NAMALWA (cell line): ENCODE measurements around the gene MRTFB.

Experiments used
- DNase-seq: peaks from one replicate; pipeline ENCODE4 v3.0.0-alpha.2; 2015; ENCODE audit warnings: low spot score

Gene MRTFB

GRCh38 chr16:14063618-14064581 lies 7.2 kb upstream of the MRTFB start:
- no peak for DNase-seq

DNA sequence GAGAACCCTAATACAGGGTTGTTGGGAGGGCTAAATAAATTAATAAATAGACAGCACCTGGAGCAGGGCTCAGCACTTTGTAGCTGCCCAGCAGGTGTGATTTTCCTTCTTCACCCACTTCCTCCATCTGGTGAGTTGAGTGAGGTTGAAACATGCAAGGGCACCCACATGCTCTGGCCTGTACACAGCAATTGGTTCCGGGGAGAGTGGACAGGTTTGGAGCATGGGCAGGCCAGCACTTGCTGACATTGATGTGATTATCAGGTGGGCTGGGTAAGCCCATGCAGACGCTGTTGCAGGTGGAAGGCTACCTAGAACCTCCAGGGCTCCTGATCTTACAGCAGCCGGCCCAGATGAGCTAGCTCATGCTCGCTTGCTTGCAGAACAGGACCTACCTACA lies 1.3 kb upstream of the MRTFB start:
- no peak for DNase-seq

- DNase-seq: no peak
Measured at GRCh38 chr16:14070555-14070876, 603 bp upstream of the MRTFB start.

DNA sequence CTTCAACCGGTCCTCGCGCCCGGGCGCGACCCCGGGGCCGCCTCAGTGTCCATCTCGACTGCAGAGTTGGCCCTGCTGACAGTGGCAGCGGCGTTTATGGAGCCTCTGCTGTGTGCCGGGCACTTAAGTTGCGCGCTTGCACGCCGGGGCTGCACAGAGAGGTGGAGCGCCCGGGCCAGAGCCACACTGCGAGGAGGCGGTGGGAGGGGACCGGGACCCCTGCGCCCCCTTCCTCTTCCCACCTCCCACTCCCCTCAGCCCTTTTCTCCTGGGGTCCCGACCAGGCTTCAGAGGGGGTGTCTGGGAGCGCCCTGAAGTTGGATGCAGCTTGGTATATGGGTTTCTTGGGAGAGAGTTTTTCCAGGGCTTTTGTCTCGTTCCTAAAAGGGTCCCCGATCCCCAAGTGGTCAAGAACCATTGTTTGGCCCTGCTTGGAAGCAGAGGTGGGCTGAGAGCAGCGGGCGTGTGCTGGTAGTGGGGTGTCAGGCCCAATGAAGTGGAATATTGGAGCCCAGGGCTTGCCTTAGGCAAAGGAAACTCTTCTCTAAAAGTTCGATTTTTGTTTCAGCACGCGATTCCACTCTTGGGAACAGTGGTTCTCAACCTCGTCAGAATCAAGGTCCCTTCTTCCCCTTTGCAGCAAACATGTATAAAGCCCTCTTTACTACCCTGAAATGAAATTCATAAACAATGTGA lies 605 bp downstream of the MRTFB start:
- no peak for DNase-seq

- DNase-seq: no peak
Measured at GRCh38 chr16:14072360-14072759, 1.2 kb downstream of the MRTFB start.

DNA sequence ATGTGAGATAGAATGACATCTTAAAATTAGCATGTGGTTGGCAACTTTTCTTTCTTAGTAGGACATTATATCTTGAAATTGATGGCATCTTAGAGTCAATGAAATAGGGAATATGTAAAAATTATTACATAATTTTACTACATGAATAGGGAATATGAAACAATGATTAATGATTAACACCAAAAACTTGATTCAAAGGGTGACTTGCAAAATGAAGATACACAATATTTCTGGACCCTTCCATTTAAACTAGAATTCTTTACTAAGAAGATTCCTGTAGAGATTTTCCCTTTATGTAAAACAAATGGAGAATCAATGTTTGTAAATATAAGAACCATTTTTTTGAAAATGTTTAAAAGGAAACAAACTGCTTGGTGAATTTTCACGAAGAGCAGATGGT lies 3.4 kb downstream of the MRTFB start:
- DNase-seq: no peak

- no peak for DNase-seq
Measured at GRCh38 chr16:14077918-14078317, 6.8 kb downstream of the MRTFB start.

- DNase-seq: no peak
Measured at GRCh38 chr16:14086477-14086876, 15.4 kb downstream of the MRTFB start.

GRCh38 chr16:14087181-14087580 lies 16.1 kb downstream of the MRTFB start:
- no peak for DNase-seq

DNA sequence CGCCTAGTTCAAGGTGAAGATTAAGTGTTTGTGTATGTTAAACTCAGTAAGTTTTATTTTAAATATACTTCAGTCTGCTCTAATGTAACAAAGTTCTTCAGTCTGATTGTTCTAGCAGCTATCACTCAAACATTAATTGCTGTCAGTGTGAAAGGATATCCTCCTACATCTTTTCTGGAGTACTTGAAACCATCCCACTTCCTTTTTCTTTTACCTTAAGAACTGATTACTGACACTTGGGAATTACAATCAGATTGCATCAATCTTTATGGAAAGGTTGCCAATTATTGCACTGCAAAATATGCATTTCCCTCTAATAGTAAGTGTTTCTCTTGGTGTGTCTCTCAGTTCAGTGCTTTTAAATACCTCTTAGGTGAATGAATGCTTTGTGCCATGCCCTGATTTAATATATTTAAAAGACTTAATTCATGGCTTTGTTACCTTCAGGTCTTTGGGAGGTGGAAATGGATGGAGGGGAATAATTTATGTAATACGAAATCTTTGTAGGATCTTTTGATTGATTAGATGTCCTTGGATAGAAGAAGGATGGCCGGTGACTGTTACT lies 16.6 kb downstream of the MRTFB start:
- no peak for DNase-seq

DNA sequence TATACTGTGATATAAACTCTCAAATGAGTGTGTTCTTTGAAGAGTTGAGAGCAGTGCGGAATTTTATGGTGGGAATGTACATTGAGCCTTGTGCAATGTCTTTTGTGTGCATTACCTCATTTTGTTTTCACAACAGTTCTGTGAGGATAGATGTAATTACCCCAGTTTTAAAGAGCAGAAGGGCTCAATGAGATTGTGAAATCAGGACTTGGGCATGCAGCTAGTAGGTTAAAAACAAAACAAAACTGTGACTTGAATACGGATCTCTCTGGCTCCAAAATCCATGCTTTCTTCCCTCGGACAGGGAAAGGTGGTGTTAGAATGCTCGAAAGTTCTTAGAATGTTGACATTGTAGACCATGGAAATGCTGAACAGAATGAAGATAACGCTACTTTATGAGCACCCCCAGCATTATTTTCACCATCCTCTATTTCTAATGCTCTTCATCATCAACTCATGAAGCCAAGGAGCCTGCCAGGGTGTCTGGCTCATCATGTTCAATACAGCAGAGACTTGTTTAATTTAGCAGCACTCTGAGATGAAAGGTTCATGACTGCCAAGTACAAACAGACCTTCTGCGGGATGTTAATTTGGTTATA lies 17.1 kb downstream of the MRTFB start:
- no peak for DNase-seq

DNA sequence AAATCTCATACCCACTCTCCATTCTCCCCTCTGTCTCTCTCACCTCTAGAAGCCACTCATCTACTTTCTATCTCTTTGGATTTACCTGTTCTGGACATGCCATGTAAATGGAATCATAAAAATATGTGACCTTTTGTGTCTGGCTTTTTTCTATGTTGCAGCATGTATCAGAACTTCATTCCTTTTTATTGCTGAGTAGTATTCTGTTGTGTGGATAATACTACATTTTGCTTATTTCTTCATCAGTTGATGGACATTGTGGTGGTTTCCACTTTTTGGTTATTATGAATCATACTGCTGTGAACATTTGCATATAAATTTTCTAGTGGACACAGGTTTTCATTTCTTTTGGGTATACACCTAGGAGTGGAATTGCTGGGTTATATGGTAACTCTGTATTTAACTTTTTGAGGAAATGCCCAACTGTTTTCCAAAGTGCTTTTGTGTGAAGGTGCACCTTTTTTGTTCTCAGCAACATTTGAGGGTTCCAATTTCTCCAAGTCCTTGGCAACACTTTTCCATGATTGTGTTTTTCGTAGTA lies 18.2 kb downstream of the MRTFB start:
- no peak for DNase-seq

DNA sequence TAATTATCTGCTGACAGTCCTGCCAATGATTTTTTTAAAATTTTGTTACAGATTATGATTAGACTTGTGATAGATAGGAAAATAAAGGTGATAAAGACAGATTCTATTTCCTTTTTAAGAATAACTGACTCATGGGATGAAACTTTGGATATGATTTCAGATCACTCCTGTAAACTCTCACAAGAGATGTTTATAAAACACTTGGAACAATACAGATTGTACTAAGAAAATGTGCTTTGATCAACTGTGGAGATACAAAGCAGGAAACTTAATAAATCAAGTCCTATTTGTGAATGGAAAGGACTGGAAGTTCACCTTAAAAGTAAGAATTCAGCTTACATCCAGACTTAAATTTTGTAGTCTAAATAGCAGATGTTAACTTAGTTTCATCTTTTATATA lies 21.4 kb downstream of the MRTFB start:
- no peak for DNase-seq

- no peak for DNase-seq
Measured at GRCh38 chr16:14095883-14096551, 24.9 kb downstream of the MRTFB start.

DNA sequence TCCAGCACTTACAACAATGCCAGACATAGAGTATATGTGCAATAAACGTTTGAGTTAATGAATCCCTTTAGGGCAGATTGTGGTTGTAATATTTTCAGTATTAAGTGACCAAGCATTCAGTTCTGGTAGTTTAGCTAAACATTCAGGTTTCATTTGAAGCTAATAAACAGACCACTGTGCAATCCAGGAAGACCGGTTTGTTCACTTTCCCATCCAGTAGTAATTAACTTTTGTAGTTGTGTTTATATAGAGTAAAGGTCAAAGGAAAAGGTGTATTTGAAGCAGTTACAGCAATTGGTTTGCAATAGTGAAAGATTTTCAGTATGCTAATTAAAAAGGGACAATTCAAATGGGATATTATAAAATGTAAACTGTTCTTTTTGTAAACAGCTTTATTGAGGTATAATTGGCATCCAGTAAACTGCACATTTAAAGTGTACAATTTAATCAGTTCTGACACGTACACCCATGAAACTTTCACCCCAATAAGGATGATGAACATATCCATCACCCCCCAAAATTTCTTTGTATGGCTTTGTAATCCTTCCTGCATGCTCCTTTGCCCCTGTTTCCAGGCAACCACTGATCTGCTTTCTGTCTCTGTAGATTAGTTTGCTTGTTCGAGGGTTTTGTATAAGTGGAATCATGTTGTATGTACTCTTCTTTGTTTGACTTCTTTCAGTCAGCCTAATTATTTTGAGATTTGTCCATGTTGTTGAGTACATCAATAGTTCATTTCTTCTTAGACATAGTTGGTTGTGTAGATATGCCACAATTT lies 26.3 kb downstream of the MRTFB start:
- no peak for DNase-seq

GRCh38 chr16:14098081-14098480 lies 27.0 kb downstream of the MRTFB start:
- DNase-seq: no peak

DNA sequence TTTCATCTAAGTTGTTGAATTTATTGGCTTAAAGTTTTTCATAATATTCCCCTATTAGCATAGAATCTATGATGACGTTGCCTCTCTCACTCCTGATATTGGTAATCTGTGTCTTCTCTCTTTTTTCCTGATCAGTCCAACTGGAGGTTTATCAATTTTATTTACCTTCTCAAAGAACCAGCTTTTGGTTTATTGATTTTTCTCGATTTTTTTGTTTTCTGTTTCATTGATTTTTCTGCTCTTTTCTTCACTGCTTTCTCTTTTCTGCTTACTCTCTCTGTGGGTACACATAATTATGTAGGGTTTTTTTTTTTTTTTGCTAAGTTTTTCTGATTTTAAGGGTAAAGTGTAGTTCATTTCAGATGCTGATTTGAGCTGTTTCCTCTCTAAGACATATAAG lies 29.7 kb downstream of the MRTFB start:
- no peak for DNase-seq

GRCh38 chr16:14101415-14101814 lies 30.3 kb downstream of the MRTFB start:
- DNase-seq: peak; percentile 18

- no peak for DNase-seq
Measured at GRCh38 chr16:14102925-14103720, 32.0 kb downstream of the MRTFB start.

- no peak for DNase-seq
Measured at GRCh38 chr16:14104066-14104465, 32.9 kb downstream of the MRTFB start.
